Globus pallidus (tissue), 1 donor: ENCODE results near the gene LCN2.

ENCODE experiments used
- DNase-seq: peaks from one replicate; pipeline ENCODE4 v3.0.0-alpha.2; 2015; ENCODE audit warnings: low spot score

Gene LCN2

GRCh38 chr9:128201441-128202369 lies 52.5 kb downstream of the LCN2 start:
- DNase-seq = no peak

GRCh38 chr9:128202648-128203023 lies 53.4 kb downstream of the LCN2 start:
- no peak for DNase-seq
